Amniotic stem cell (primary cell): ENCODE data around the gene SORCS2.

Experiments used
- DNase-seq: peaks from one replicate; lab custom pipeline; 2025; lab: John Stamatoyannopoulos, UW

Gene SORCS2

GRCh38 chr4:7693711-7694110 lies 501.4 kb downstream of the SORCS2 start:
- DNase-seq: no peak

- no peak for DNase-seq
Measured at GRCh38 chr4:7694324-7694723, 502.0 kb downstream of the SORCS2 start.

- DNase-seq: no peak
Measured at GRCh38 chr4:7697343-7697742, 505.0 kb downstream of the SORCS2 start.

- DNase-seq: no peak
Measured at GRCh38 chr4:7697821-7698220, 505.5 kb downstream of the SORCS2 start.

- no peak for DNase-seq
Measured at GRCh38 chr4:7698584-7698983, 506.2 kb downstream of the SORCS2 start.

GRCh38 chr4:7699031-7699430 lies 506.7 kb downstream of the SORCS2 start:
- DNase-seq: peak; percentile 15

GRCh38 chr4:7699825-7700224 lies 507.5 kb downstream of the SORCS2 start:
- no peak for DNase-seq

- DNase-seq: no peak
Measured at GRCh38 chr4:7700665-7701064, 508.3 kb downstream of the SORCS2 start.

- DNase-seq: no peak
Measured at GRCh38 chr4:7701866-7702649, 509.7 kb downstream of the SORCS2 start.

GRCh38 chr4:7703688-7704087 lies 511.4 kb downstream of the SORCS2 start:
- no peak for DNase-seq

- DNase-seq: no peak
Measured at GRCh38 chr4:7704091-7704490, 511.8 kb downstream of the SORCS2 start.

GRCh38 chr4:7704625-7705024 lies 512.3 kb downstream of the SORCS2 start:
- DNase-seq: no peak

GRCh38 chr4:7705062-7705461 lies 512.7 kb downstream of the SORCS2 start:
- no peak for DNase-seq

- DNase-seq: no peak
Measured at GRCh38 chr4:7705593-7705992, 513.3 kb downstream of the SORCS2 start.

- no peak for DNase-seq
Measured at GRCh38 chr4:7708238-7708637, 515.9 kb downstream of the SORCS2 start.

GRCh38 chr4:7708981-7709380 lies 516.6 kb downstream of the SORCS2 start:
- DNase-seq: no peak

GRCh38 chr4:7709431-7709830 lies 517.1 kb downstream of the SORCS2 start:
- DNase-seq: no peak

GRCh38 chr4:7710126-7710525 lies 517.8 kb downstream of the SORCS2 start:
- DNase-seq: no peak

GRCh38 chr4:7710576-7711306 lies 518.4 kb downstream of the SORCS2 start:
- no peak for DNase-seq

GRCh38 chr4:7711307-7711963 lies 519.1 kb downstream of the SORCS2 start:
- DNase-seq: no peak

GRCh38 chr4:7712021-7712671 lies 519.8 kb downstream of the SORCS2 start:
- DNase-seq: no peak

GRCh38 chr4:7713757-7714156 lies 521.4 kb downstream of the SORCS2 start:
- DNase-seq: no peak
